ENCODE data around the gene THBS3.
"Not testable (repeated sequence)": the region's sequence is repeated elsewhere in the genome, so short reads cannot be mapped to it uniquely, and the experiment has no call there.

Gene THBS3

DNA sequence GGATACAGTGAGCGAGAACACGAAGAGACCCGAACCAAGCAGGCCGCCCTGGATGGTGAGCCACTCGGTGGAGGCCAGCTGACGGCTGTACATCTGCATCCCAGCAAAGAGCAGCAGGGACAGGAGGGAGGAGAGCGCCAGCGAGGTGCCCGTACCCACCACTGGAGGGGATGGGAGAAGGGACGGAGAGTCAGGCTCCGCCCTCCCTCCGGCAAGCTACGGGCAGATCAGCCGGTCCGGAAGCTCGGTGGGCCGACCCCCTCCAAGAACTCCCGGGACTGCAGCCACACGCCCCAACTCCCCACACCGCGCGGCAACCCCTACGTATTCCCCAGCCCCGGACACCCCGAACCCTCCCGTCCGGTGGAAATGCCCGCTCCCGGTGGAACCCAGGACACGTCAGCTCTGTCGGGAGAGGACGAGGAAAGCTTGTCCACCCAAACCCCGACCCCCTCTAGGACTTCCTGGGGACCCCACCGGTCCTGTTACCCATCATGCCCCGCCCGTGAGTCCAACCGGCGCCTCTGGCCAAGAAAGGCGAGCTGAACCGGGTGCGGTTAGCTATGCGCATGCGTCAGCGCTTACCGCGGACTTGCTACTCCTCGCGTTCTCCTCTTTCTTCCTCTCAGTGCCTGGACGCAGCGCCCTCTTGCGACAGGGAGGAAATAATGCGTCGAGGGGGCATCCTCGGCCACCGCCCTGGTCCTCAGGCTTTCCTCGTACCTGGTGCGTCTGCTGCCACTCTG, 34.8 kb downstream of the THBS3 start, which contains the start of gene KRTCAP2:
Gene KRTCAP2, minus strand, starts transcription at position 573 of the 746 bp plus-strand sequence. Its CDS starts 80 bp downstream, at position 493.
- peak; percentile 96 for DNase-seq

DNA sequence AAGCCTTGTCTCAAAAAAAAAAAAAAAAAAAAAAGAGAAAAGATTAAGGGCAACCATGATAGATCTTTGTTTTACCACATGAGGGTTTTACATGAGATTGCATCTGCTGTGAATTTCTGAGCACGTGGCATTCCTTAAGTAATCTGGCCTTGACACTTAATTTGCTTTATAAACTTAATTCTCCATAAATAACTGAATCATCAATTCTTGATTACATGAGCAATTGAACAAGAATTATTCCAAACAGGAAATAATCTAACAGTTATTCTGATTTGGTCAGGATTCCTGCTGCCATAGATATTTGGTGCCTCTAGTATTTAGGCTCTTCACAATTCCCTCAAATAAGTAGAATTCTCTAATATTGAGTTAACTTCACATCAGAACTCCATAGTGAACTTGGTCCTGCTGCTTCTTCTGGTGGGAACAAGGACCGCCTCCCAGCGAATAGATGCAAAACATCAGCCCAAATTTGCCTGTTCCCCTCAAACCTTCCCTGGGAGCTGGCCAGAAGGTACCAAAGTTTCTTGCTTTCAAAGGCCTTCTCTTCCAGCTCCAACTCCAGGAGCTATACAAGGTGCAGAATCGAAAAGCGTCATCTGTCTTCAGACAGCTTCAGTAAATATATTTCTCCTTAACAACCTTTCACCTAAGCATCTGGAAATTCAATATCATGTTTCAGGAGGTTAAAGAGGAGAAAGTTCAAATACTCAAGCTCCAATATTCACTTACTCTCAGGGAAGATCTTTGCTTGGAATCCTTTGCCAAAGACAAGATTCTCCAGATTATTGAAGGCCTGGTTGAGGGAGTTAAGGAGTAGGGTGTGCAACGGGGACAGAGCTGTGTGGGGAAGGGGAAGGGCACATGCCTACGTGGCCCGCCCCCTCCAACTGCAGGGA, 35.6 kb downstream of the THBS3 start:
- DNase-seq: no peak

- no peak for DNase-seq
Measured at GRCh38 chr1:155170806-155171205, 36.9 kb downstream of the THBS3 start.

DNA sequence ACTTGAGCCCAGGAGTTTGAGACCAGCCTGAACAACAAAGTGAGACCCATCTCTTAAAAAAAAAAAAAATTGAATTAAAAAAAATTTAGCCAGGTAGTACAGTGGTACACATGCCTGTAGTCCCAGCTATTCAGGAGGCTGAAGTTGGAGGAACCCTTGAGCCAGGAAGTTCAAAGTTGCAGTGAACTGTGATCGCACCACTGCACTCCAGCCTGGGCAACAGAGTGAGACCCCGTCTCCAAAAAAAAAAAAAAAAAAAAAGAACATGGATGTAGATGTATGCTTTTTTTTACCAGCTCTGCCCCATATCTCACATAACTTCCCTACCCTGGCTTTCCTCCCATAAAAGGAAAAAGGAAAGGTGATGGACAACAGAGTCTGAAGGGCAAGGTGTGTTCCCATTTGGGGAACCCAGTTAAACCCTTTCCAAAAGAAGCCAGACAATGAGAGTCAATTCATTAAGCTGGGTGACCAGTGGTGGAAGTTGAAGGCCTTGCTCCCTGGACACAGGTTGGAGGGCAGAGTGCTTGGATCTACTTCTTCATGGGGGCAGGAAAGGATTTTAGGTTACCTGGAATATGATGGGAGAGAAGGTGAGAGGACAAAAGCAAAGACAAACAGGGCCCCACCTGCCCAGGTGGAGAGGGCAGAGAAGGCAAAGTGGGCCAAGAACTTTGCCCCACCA, 37.5 kb downstream of the THBS3 start:
- no peak for DNase-seq

DNA sequence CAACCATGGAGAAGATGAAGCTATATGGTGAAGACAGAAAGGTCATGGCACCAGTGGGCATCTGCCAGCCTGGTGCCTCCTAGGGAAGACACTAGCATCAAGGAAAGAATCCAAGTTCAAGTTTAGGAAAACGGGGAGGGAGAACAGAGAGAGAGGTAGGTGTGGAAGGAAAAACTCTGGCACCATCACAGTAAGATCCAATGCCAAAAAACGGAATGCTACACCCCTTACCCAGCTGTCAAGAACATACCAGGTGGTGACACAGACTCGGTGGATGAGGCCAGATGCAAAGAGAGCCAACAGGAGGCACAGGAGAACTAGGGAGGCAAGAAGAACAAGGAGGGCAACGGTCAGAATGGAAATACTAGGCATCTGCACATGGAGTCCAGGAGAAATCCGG, 38.2 kb downstream of the THBS3 start:
- DNase-seq: no peak

- DNase-seq: no peak
Measured at GRCh38 chr1:155168456-155169210, 39.1 kb downstream of the THBS3 start.

DNA sequence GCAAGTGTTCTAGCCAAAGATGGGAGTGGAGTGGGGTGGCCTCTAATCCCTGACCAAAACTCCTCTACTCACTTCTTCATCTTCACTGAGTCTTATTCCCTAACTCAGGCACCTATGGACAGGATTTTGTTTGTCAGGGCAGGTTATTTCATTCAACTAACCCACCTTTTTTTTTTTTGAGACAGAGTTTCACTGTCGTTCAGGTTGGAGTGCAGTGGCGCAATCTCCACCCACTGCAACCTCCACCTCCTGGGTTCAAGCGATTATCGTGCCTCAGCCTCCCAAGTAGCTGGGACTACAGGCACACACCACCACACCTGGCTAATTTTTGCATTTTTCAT, 39.6 kb downstream of the THBS3 start:
- DNase-seq: not testable (repeated sequence)

GRCh38 chr1:155167166-155168104, 40.3 kb downstream of the THBS3 start:
- DNase-seq: peak; percentile 87

GRCh38 chr1:155166471-155167165, 41.1 kb downstream of the THBS3 start:
- peak; percentile 43 for DNase-seq

- no peak for DNase-seq
Measured at GRCh38 chr1:155166051-155166470, 41.6 kb downstream of the THBS3 start.

DNA sequence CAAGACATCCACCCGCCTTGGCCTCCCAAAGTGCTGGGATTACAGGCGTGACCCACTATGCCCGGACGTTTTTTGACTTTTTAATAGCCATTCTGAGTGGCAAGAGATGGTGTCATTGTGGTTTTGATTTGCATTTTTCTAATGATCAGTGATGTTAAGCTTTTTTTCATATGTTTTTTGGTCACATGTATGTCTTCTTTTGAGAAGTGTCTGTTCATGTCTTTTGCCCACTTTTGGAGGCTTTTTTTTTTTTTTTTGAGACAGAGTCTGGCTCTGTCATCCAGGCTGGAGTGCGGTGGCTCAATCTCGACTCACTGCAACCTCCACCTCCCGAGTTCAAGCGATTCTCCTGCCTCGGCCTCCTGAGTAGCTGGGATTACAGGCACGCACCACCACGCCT, 43.1 kb downstream of the THBS3 start:
- DNase-seq: not testable (repeated sequence)

DNA sequence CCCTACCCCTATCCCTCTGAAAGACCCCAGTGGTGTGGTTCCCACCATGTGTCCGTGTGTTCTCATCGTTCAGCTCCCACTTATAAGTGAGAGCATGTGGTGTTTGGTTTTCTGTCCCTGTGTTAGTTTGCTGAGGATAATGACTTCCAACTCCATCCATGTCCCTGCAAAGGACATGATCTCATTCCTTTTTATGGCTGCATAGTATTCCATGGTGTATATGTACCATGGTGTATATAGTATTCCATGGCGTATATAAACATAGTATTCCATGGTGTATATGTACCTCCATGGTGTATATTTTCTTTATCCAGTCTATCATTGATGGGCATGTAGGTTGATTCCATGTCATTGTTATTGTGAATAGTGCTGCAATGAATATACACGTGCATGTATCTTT, 43.9 kb downstream of the THBS3 start:
- not testable (repeated sequence) for DNase-seq

DNA sequence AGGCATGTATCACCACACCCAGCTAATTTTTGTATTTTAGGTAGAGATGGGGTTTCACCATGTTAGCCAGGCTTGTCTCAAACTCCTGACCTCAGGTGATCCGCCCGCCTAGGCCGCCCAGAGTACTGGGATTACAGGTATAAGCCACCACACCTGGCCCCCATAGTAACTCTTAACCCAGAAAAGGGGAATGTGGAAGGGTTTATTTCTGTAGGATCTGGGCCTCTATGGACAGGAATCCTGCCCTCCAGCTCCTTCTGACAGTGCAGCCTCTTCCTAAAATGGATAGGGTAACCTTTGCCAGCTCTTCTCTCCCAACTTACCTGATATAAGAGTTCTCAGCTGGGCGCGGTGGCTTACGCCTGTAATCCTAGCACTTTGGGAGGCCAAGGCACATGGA, 45.1 kb downstream of the THBS3 start:
- not testable (repeated sequence) for DNase-seq

DNA sequence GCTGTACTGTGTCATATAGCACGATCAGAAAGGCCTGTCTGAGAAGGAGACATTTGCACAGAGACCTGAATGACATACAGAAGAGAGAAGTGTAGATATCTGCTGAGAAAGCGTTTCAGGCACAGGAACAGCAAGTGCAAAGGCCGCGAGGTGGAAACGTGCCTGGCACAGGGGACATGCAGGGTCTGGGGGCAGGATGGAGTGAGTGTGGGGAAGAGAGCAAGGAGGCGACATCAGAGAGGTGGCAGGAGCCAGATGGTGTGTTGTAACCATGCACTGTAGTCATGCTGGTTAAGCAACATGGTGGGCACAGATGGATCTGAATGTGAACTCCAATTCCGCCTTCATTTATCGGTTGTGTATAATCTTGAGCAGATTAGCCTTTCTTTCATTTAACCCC, 47.6 kb downstream of the THBS3 start:
- DNase-seq: no peak

GRCh38 chr1:155158991-155159390, 48.7 kb downstream of the THBS3 start:
- peak; percentile 54 for DNase-seq

DNA sequence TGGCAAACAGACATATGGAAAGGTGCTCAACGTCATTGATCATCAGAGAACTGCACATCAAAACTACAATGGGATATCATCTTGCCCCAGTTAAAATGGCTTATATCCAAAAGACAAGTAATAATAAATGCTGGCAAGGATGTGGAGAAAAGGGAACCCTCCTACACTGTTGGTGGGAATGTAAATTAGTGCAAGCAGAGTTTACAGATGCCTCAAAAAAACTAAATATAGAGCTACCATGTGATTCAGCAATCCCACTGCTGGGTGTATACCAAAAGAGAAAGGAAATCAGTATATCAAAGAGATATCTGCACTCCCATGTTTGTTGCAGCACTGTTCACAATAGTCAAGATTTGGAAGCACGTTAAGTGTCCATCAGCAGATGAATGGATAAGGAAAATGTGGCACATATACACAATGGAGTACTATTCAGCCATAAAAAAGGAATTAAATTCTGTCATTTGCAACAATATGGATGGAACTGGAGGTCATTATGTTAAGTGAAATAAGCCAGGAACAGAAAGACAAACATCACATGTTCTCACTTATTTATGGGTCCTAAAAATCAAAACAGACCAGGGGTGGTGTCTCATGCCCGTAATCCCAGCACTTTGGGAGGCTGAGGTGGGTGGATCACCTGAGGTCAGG, 51.6 kb downstream of the THBS3 start:
- DNase-seq: not testable (repeated sequence)
